GM18858 (cell line): Measurements from ENCODE around the gene MOCOS.
"Not testable (repeated sequence)": the region's sequence is repeated elsewhere in the genome, so short reads cannot be mapped to it uniquely, and the experiment has no call there.

Source experiments
- ATAC-seq: cut with Tn5 transposase; IDR thresholded peaks from one replicate; pipeline ENCODE4 v1.9.1; 2021; ENCODE audit not compliant: unreplicated experiment

The MOCOS gene

DNA sequence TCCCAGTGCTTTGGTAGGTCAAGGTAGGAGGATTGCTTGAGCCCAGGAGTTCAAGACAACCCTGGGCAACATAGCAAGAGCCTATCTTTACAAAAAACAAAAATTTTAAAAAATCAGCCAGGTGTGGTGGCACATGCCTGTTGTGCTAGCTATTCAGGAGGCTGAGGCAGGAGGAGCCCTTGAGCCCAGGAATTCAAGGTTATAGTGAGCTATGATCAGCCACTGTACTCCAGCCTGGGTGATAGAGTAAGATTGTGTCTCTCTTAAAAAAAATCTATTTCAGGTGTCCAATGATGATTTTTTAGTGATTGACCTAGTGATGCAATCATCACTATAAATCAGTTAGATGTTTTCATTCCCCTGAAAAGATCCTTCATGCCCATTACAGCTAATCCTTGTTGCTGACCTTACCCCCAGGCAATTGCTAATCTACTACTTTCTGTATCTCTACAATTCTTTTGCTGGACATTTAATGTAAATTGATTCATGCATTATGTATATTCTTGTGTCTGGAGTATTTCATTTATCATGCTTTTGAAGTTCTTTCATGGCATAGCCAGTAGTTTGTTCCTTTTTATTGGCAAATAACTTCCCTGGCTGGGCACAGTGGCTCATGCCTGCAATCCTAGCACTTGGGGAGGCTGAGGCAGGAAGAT is 10.3 kb downstream of the MOCOS start:
- no peak for ATAC-seq

DNA sequence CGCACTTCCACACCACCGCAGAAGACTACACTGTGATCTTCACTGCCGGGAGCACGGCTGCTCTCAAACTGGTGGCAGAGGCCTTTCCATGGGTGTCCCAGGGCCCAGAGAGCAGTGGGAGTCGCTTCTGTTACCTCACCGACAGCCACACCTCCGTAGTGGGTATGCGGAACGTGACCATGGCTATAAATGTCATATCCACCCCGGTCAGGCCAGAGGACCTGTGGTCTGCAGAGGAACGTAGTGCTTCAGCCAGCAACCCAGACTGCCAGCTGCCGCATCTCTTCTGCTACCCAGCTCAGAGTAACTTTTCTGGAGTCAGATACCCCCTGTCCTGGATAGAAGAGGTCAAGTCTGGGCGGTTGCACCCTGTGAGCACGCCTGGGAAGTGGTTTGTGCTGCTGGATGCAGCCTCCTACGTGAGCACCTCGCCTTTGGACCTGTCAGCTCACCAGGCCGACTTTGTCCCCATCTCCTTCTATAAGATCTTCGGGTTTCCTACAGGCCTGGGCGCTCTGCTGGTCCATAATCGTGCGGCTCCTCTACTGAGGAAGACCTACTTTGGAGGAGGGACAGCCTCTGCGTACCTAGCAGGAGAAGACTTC is 12.5 kb downstream of the MOCOS start:
- ATAC-seq, result no peak

DNA sequence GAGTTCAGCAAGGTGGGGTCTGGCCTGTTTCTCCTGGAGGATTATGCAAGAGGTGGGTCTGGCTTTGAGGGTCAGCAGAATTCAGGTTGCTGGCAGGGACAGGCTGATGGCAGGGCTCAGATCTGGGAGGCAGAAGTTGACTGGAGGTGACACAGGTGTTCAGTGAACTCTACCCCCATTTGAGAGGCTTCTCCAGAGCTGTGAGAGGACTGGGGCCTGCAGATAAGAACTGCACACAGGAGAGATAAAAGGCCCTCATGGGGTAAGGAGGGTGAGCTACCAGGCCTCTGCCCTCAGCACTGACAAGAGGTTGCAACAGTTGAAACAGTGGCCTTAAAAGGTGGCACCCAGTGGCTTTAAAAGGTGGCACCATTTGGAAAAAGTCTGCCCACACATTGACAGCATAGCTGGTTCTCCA is 13.1 kb downstream of the MOCOS start:
- ATAC-seq, result no peak

GRCh38 chr18:36201765-36202164 is 14.5 kb downstream of the MOCOS start:
- no peak for ATAC-seq

- no peak for ATAC-seq
Observed at GRCh38 chr18:36203360-36203895, 16.1 kb downstream of the MOCOS start.

- no peak for ATAC-seq
Observed at GRCh38 chr18:36205166-36205565, 17.9 kb downstream of the MOCOS start.

GRCh38 chr18:36207303-36207702 is 20.0 kb downstream of the MOCOS start:
- no peak for ATAC-seq

DNA sequence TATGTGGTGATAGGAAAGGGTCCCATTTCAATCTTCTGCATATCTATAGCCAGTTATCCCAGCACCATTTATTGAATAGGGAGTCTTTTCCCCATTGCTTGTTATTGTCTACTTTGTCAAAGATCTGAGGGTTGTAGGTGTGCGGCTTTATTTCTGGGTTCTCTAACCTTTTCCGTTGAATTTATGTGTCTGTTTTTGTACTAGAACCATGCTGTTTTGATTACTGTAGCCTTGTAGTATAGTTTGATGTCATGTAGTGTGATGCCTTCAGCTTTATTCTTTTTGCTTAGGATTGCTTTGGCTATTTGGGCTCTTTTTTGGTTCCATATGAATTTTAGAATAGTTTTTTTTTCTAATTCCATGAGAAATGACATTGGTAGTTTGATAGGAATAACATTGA is 20.7 kb downstream of the MOCOS start:
- ATAC-seq, result not testable (repeated sequence)

GRCh38 chr18:36211612-36212065 is 24.3 kb downstream of the MOCOS start:
- ATAC-seq, result no peak

DNA sequence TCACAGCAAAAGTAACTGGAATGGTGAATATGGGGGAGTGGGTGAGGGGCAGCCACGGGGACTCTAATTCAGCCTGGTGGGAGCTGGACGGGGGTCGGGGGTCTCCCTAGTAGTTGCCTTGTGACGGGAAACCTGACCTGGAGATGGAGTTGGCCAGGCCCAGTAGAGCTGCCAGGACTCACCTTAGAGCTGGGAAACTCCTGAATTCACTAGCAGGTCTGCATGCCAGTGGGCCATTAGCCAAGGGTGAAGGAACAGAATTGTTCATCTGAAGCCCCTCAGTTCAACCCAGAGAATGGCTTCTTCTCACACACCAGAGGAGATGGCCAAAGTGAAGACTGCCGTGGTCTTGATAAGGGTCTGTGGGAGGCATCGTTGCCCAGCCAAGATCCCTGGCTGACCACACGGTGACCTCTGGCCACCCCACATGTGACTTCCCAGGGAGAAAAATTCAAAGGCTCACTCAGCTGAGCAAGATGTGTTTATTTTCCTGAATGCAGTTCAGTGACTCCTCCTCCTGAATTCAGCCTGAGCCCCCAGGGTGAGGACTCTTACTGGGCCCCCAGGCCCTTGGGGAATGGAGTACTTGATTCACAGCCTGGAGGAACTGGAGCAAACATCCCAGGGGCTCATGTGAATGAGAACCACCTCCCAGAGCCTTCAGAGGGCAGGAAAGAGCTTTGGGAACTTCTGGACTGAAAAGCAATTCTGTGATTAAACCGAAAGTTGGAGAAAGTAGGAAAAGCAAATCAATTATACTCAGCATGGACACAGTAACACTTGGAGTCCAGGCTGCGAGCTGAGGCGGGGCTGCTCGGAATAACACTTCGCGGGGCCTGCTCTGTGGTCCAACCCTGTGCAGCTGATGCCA is 25.2 kb downstream of the MOCOS start:
- ATAC-seq, result no peak

DNA sequence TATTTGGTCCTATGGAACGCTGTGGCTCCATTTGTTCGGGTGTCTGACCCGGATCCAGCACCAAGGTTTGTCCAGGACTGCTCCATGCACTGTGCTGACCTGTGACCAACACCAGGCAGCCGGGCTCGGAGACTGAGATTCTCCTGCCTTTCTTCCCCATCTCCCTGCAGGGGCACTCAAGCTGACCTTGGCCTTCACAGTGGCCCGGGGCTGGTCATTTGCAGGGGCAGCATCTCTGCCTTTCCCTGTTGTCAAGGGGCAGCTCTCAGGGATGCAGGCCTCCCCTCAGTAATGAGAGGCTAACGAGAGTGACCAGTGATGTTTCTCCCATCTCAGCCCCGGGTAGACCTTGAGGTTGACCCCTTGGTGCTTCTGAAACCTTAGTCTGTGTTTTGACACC is 27.5 kb downstream of the MOCOS start:
- ATAC-seq, result no peak

DNA sequence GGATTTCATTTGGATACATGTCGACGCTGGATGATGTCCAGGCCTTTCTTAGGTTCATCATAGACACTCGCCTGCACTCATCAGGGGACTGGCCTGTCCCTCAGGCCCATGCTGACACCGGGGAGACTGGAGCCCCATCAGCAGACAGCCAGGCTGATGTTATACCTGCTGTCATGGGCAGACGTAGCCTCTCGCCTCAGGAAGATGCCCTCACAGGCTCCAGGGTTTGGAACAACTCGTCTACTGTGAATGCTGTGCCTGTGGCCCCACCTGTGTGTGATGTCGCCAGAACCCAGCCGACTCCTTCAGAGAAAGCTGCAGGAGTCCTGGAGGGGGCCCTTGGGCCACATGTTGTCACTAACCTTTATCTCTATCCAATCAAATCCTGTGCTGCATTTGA is 28.3 kb downstream of the MOCOS start:
- ATAC-seq, result no peak

DNA sequence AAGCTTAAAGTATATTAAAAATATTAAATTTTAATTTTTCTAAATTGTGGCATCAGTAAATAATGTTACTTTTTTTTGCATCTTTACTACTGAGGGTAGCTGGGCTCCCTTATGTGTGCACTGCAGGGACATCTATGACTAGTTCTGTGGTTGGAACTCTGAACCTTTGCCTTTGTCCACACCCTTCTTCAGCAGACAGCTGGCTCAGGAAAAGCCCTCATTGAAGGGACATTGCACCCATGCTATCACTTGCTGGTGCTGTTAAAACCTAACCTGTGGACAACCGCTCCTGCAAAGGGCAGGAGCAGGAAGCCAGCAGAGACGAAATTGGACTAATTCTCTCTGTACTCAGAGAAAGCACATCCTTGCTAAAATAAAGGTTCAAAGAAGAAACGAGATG is 30.1 kb downstream of the MOCOS start:
- ATAC-seq, result no peak

DNA sequence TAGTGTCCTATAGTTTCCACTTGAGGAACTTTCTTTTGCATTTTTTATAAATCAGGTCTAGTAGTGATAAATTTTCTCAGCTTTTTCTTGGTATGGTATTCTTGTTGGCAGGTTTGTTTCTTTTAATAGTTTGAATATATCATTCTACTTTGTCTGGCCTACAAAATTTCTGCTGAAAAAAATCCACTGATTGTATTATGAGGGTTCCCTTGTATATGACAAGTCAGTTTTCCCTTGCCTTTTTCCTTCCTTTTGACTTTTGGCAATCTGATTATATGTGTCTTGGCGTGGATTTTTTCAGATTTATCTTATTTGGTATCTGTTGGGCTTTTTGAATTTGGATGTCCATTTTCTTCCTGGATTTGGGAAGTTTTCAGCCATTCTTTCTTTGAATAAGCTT is 41.9 kb downstream of the MOCOS start:
- ATAC-seq, result no peak

DNA sequence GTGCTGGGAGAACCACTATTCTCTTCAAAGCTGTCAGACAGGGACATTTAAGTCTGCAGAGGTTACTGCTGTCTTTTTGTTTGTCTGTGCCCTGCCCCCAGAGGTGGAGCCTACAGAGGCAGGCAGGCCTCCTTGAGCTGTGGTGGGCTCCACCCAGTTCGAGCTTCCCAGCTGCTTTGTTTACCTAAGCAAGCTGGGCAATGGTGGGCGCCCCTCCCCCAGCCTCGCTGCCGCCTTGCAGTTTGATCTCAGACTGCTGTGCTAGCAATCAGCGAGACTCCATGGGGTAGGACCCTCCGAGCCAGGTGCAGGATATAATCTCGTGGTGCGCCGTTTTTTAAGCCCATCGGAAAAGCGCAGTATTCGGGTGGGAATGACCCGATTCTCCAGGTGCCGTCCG is 53.2 kb downstream of the MOCOS start:
- ATAC-seq, result not testable (repeated sequence)

DNA sequence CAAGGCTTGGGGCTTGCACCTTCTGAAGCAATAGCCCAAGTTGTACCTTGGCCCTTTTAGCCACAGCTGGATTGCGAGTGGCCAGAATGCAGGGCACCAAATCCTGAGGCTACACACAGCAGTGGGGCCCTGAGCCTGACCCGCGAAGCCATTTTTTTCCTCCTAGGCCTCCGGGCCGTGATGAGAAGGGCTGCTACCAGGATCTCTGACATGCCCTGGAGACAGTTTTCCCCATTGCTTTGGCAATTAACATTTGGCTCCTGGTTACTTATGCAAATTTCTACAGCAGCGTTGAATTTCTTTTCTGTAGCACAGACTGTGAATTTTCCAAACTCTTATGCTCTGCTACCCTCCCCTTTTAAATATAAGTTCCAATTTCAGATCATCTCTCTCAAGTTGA is 54.5 kb downstream of the MOCOS start:
- ATAC-seq, result no peak

- ATAC-seq, result no peak
Observed at GRCh38 chr18:36247036-36247435, 59.7 kb downstream of the MOCOS start.

- ATAC-seq, result no peak
Observed at GRCh38 chr18:36249392-36249791, 62.1 kb downstream of the MOCOS start.

DNA sequence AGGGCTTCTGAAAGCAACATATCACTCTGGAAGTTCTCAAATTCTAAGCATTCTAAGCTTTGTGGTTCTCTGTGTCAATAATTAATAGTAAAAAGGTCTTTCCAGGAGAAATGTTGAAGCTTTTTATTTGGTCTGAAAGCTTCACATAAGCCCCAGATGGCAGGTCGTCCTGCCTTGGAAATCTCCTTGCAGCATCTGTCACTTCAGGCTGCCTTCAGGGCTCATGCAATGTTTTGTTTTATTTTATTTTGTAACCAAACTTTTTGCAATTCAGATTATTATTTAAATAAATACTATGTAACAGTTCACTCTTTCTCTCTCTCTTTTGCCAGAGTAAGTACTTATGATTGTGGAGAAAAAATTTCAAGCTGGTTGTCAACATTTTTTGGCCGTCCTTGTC is 63.5 kb downstream of the MOCOS start:
- no peak for ATAC-seq

DNA sequence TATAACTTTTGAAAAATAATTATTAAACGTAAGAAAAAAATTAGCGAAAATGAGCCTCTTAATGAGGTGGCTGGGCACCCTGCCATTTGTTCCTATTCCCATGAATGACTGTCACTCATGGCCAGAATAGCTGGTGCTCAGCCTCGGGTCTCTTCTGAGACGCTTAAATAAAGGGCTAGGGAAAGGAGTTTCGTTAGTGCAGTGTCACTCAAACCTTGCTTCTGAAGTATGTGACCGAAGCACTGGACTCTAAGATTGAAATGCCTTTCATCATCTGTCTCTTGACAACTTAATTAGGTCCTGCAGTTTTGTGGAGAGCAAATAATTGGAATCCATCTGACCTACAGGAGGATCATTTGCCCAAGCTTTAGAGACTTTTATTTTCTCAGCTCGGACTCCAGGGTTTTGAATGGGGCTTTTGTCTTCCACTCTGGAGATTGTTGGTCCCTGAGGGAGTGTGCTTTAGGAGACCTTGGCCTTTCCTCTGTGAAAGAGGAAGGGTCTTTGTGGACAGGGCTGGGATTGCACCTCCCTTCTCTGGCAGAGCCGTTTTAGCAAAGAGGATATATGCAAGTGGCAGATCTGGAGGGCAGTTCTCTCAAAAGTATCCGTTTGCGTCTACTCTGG is 67.9 kb downstream of the MOCOS start:
- ATAC-seq, result no peak

DNA sequence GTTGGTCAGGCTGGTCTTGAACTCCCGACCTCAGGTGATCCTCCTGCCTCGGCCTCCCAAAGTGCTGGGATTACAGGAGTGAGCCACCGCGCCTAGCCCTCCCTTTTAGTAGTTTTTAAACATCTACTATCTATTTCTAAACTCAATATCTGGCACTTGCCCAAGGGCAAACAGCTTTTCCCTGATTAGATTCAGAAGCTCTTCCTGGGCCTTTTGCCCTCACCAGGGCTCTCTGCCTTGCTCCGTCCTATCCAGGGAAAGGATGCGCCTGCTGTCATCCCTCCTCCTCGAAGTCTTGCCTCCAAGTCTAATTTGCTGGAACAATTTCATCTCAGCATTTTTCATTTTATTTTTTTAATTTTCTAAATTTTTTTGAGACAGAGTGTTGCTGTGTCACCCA is 68.8 kb downstream of the MOCOS start:
- ATAC-seq, result no peak
